ENCODE data around the gene ADAMTSL2. TPM values are rescaled to one million over a fixed set of nuclear protein-coding genes. Genes with fewer than 3 reads are reported as not detected.

The ADAMTSL2 gene
- total and polyA plus RNA-seq, 4 experiments from 2014 or later = 0.07 to 0.17 (median 0.09) TPM; not detected in 1

GRCh38 chr9:133511607-133512006 is 22.9 kb upstream of the ADAMTSL2 start:
- Mint-ChIP-seq H3K27me3 (peaks cover 2% of the 10 kb centered on the region in 2 donors), H3K4me3 (no peak overlapping the region), H3K27ac (no peak overlapping the region), H3K36me3 (no peaks in the 10 kb centered on the region), H3K4me1 (peaks cover 6 to 13% (median 9%) of the 10 kb centered on the region in 4 donors), H3K9me3 (no peaks in the 10 kb centered on the region)
- ChIA-PET CTCF (ENCODE audit: partially characterized antibody) (no interaction called here), POLR2A (ENCODE audit: partially characterized antibody) (no interaction called here)
- intact Hi-C loops (cut with micrococcal nuclease) = no loop called here
- Histone ChIP-seq H3K27ac (ENCODE audit: low read depth, low read length) (no peak overlapping the region), H3K4me3 (ENCODE audit: low read length in 2 of 2) (no peak overlapping the region), H3K36me3 (ENCODE audit: insufficient read depth, low read length) (no peaks in the 10 kb centered on the region), H3K9me3 (ENCODE audit: control insufficient read depth in 1 of 2, low read length in 2 of 2) (no peaks in the 10 kb centered on the region), H3K4me1 (ENCODE audit: insufficient read depth, low read length) (peaks cover 20% of the 10 kb centered on the region), H3K27me3 (ENCODE audit: insufficient read depth, low read length) (no peaks in the 10 kb centered on the region)
- DNase-seq = no peak

- Mint-ChIP-seq H3K9me3 (no peaks in the 10 kb centered on the region), H3K36me3 (no peaks in the 10 kb centered on the region), H3K27ac (no peak overlapping the region), H3K4me3 (no peak overlapping the region), H3K27me3 (peaks cover 0 to 2% of the 10 kb centered on the region in 2 donors), H3K4me1 (peaks cover 6 to 13% (median 9%) of the 10 kb centered on the region in 4 donors)
- POLR2A ChIA-PET (ENCODE audit: partially characterized antibody) = no interaction called here
- CTCF ChIA-PET (ENCODE audit: partially characterized antibody) = no interaction called here
- Histone ChIP-seq H3K36me3 (ENCODE audit: insufficient read depth, low read length) (no peaks in the 10 kb centered on the region), H3K4me1 (ENCODE audit: insufficient read depth, low read length) (peaks cover 20% of the 10 kb centered on the region), H3K27me3 (ENCODE audit: insufficient read depth, low read length) (no peaks in the 10 kb centered on the region), H3K27ac (ENCODE audit: low read depth, low read length) (no peak overlapping the region), H3K9me3 (ENCODE audit: control insufficient read depth in 1 of 2, low read length in 2 of 2) (no peaks in the 10 kb centered on the region), H3K4me3 (ENCODE audit: low read length in 2 of 2) (no peak overlapping the region)
- intact Hi-C loops (cut with micrococcal nuclease) = no loop called here
- DNase-seq = no peak
Observed at GRCh38 chr9:133512253-133513213, 22.0 kb upstream of the ADAMTSL2 start.

DNA sequence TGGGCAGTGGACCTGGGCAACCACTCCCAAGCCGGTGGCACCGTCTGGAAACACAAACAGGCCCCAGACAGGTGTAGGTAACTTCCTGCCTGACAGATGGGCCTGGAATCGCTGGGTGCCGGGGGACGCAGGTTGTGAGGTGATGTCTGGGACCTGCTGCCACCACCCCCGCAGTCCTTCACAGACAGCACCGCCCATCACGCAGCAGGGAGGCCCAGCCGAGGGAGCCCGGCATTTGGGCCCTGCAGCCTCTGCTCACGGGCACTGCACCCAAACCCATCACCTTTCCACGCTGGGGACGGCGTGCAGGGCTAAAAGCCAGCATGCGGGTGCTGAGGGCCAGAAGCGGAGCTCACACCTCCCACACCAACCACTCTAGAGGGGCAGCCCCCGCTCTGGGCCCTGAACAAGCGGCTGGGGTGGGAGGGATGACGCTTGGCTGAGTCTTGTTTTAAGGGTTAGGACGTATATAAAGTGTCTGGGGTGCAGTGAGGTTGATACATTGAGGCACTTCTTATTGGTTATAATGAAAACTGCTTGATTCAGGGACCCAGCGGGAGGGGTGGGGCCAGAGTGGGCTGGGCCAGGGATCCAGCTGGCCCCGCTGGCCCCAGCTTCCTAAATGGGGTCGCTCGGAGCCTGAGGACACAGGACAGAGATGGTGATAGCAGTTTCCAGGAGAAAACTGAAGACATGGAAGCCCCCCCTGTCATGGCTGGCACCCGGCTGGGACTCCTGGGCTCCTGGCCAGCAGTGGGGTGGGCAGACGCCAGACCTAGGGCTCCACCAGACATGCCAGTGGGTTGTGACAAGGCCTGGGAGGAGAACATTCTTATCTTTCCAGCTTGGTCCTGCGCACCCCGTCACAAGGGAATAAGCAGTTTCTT is 21.0 kb upstream of the ADAMTSL2 start:
- Histone ChIP-seq H3K4me3 (ENCODE audit: low read length in 2 of 2) (no peak overlapping the region), H3K36me3 (ENCODE audit: insufficient read depth, low read length) (no peaks in the 10 kb centered on the region), H3K27me3 (ENCODE audit: insufficient read depth, low read length) (no peaks in the 10 kb centered on the region), H3K9me3 (ENCODE audit: control insufficient read depth in 1 of 2, low read length in 2 of 2) (no peaks in the 10 kb centered on the region), H3K4me1 (ENCODE audit: insufficient read depth, low read length) (peaks cover 17% of the 10 kb centered on the region), H3K27ac (ENCODE audit: low read depth, low read length) (no peak overlapping the region)
- ChIA-PET POLR2A (ENCODE audit: partially characterized antibody) (no interaction called here), CTCF (ENCODE audit: partially characterized antibody) (no interaction called here)
- Mint-ChIP-seq H3K27ac (no peak overlapping the region), H3K36me3 (no peaks in the 10 kb centered on the region), H3K4me1 (peaks cover 5 to 13% (median 7%) of the 10 kb centered on the region in 4 donors), H3K4me3 (no peak overlapping the region), H3K9me3 (no peaks in the 10 kb centered on the region), H3K27me3 (peaks cover under 1 to 2% of the 10 kb centered on the region in 2 donors)
- DNase-seq = no peak
- intact Hi-C loops (cut with micrococcal nuclease) = no loop called here

GRCh38 chr9:133514460-133515239 is 19.9 kb upstream of the ADAMTSL2 start:
- no peak overlapping the region for H3K27ac Mint-ChIP-seq
- no peak for DNase-seq
- CTCF ChIA-PET (ENCODE audit: partially characterized antibody) = no interaction called here
- Histone ChIP-seq H3K27me3 (ENCODE audit: insufficient read depth, low read length) (no peaks in the 10 kb centered on the region), H3K36me3 (ENCODE audit: insufficient read depth, low read length) (no peaks in the 10 kb centered on the region), H3K4me3 (ENCODE audit: low read length in 2 of 2) (no peak overlapping the region), H3K27ac (ENCODE audit: low read depth, low read length) (no peak overlapping the region), H3K4me1 (ENCODE audit: insufficient read depth, low read length) (peaks cover 5% of the 10 kb centered on the region), H3K9me3 (ENCODE audit: control insufficient read depth in 1 of 2, low read length in 2 of 2) (no peaks in the 10 kb centered on the region)
- H3K4me3 Mint-ChIP-seq = no peak overlapping the region
- no peaks in the 10 kb centered on the region for H3K36me3 Mint-ChIP-seq
- H3K4me1 Mint-ChIP-seq = peaks cover under 1 to 2% (median 1%) of the 10 kb centered on the region in 4 donors
- no peaks in the 10 kb centered on the region for H3K9me3 Mint-ChIP-seq
- intact Hi-C loops (cut with micrococcal nuclease) = no loop called here
- POLR2A ChIA-PET (ENCODE audit: partially characterized antibody) = no interaction called here
- H3K27me3 Mint-ChIP-seq = peaks cover 2% of the 10 kb centered on the region in 2 donors

GRCh38 chr9:133515240-133515610 is 19.3 kb upstream of the ADAMTSL2 start:
- Histone ChIP-seq H3K4me1 (ENCODE audit: insufficient read depth, low read length) (no peaks in the 10 kb centered on the region), H3K4me3 (ENCODE audit: low read length in 2 of 2) (no peak overlapping the region), H3K27me3 (ENCODE audit: insufficient read depth, low read length) (no peaks in the 10 kb centered on the region), H3K9me3 (ENCODE audit: control insufficient read depth in 1 of 2, low read length in 2 of 2) (no peaks in the 10 kb centered on the region), H3K27ac (ENCODE audit: low read depth, low read length) (no peak overlapping the region), H3K36me3 (ENCODE audit: insufficient read depth, low read length) (no peaks in the 10 kb centered on the region)
- peaks cover 2% of the 10 kb centered on the region in 2 donors for H3K27me3 Mint-ChIP-seq
- intact Hi-C loops (cut with micrococcal nuclease) = no loop called here
- H3K27ac Mint-ChIP-seq = no peak overlapping the region
- H3K4me3 Mint-ChIP-seq = no peak overlapping the region
- no peaks in the 10 kb centered on the region for H3K36me3 Mint-ChIP-seq
- CTCF ChIA-PET (ENCODE audit: partially characterized antibody) = no interaction called here
- POLR2A ChIA-PET (ENCODE audit: partially characterized antibody) = no interaction called here
- no peaks in the 10 kb centered on the region for H3K9me3 Mint-ChIP-seq
- H3K4me1 Mint-ChIP-seq = no peaks in the 10 kb centered on the region
- DNase-seq = no peak

DNA sequence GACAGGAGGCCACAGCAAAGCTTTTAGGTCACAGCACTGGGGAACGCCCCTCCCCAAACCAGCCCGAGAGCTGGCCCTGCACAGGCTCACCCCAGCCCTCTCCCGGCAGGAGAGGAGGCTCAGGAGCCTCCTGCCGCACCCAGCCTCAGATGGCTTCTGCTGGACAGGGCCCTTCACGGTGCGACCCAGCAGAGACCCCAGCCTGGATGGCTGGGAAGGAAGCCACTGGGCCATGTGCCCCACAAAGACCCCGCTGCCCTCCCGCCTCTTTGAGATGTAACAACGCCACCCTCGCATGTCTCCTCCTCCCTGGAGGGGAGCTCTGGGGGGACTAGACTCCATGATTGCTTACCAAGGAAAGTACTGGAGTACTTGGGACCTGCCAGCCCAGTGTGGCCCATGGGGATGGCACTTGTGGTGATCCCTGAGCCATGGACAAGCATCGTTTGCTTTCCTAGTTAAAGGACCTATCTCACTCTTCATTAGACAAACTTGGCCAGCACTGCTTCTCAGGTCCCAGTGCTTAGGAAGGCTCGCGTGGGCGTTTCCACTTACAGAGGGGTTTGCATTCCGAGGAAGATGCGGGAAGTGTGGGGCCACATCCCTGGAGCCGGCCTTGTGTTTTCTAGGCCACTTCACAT is 18.8 kb upstream of the ADAMTSL2 start:
- DNase-seq = no peak
- Histone ChIP-seq H3K4me1 (ENCODE audit: insufficient read depth, low read length) (no peaks in the 10 kb centered on the region), H3K9me3 (ENCODE audit: control insufficient read depth in 1 of 2, low read length in 2 of 2) (no peaks in the 10 kb centered on the region), H3K27ac (ENCODE audit: low read depth, low read length) (no peak overlapping the region), H3K36me3 (ENCODE audit: insufficient read depth, low read length) (no peaks in the 10 kb centered on the region), H3K27me3 (ENCODE audit: insufficient read depth, low read length) (no peaks in the 10 kb centered on the region), H3K4me3 (ENCODE audit: low read length in 2 of 2) (no peak overlapping the region)
- Mint-ChIP-seq H3K4me1 (no peaks in the 10 kb centered on the region), H3K36me3 (no peaks in the 10 kb centered on the region), H3K4me3 (no peak overlapping the region), H3K27me3 (peaks cover 2% of the 10 kb centered on the region in 2 donors), H3K27ac (no peak overlapping the region), H3K9me3 (no peaks in the 10 kb centered on the region)
- POLR2A ChIA-PET (ENCODE audit: partially characterized antibody) = no interaction called here
- intact Hi-C loops (cut with micrococcal nuclease) = no loop called here
- CTCF ChIA-PET (ENCODE audit: partially characterized antibody) = no interaction called here

Measured in CD4-positive, alpha-beta memory T cell (primary cell).